K562 (cell line): ENCODE measurements around the gene PDE3A. TPM values are rescaled to one million over a fixed set of nuclear protein-coding genes. Genes with fewer than 3 reads are reported as not detected.

Experiments used
- ATAC-seq: fragments of 200-7000 bp; cut with Tn5 transposase; 3 replicates; pipeline ENCODE4 v1.9.1; 2020; ENCODE audit warnings: moderate library complexity
- BruUV-seq: library from RNA; stranded (reverse); fragments of 400-500 nt; replicated peaks from 2 replicates; lab custom pipeline; 2021; lab: Mats Ljungman, UMichigan
- CTCF ChIA-PET: fragments of 300-600 bp; formaldehyde crosslinking; extraction: SDS; loops from one replicate; lab custom pipeline; 2021; ENCODE audit warnings: low intra/inter-chr PET ratio; lab: Yijun Ruan, JAX
- POLR2A ChIA-PET: fragments of 300-600, 350-650 bp; sonication (Branson Sonifier 250); formaldehyde crosslinking; extraction: SDS; loops from one replicate; lab custom pipeline; 2021; ENCODE audit warnings: antibody characterized with exemption, inconsistent platforms; lab: Yijun Ruan, JAX
- DNase-seq, 4 experiments: peaks; one replicate each; pipeline versions ENCODE4 v3.0.0 to v3.0.0-alpha.2; 2011 to 2018; ENCODE audit warnings: low spot score in 3 of 4, mixed read lengths in 3 of 4; ENCODE audit errors: extremely low read depth in 1 of 4
- FAIRE-seq: peaks from 2 replicates; lab custom pipeline; 2011; peaks lifted over from hg19 to GRCh38; lab: Jason Lieb, UNC
- H2AFZ ChIP-seq: 2 replicates; pipeline ENCODE4 v1.6.0; 2011; ENCODE audit warnings: low read depth, low read length, control low read depth, inconsistent platforms
- H3K27ac ChIP-seq: fragments of 200-600 bp; 3 replicates; pipeline ENCODE4 v1.8.0; 2011; ENCODE audit warnings: low read depth, mild to moderate bottlenecking, control low read depth, inconsistent platforms, low read length, moderate library complexity, mixed read lengths; ENCODE audit errors: extremely low read depth
- H3K27me3 ChIP-seq, 2 experiments: fragments of 300-600 bp in 1 of 2; 2 replicates in 1 of 2; 3 replicates in 1 of 2; pipeline versions ENCODE4 v1.6.0 to v1.8.0; 2011; ENCODE audit warnings: inconsistent platforms in 2 of 2, low read length in 2 of 2, mild to moderate bottlenecking in 1 of 2, mixed read lengths in 1 of 2, moderate library complexity in 1 of 2; ENCODE audit not compliant: control insufficient read depth in 2 of 2, insufficient read depth in 2 of 2
- H3K36me3 ChIP-seq: fragments of 300-600 bp; 3 replicates; pipeline ENCODE4 v1.8.0; 2011; ENCODE audit warnings: mild to moderate bottlenecking, low read length, inconsistent platforms; ENCODE audit not compliant: control insufficient read depth, insufficient read depth
- H3K4me1 ChIP-seq, 2 experiments: fragments of 200-600 bp in 1 of 2; replicated peaks in 1 of 2; 2 replicates in 1 of 2; 3 replicates in 1 of 2; pipeline versions ENCODE4 v1.5.1 to v1.8.0; 2011; ENCODE audit warnings: inconsistent platforms in 2 of 2, low read length in 2 of 2, mild to moderate bottlenecking in 1 of 2, mixed read lengths in 1 of 2, moderate library complexity in 1 of 2; ENCODE audit not compliant: control insufficient read depth in 2 of 2, insufficient read depth in 2 of 2
- H3K4me2 ChIP-seq: 2 replicates; pipeline ENCODE4 v1.6.1; 2011; ENCODE audit warnings: low read length, control low read depth, inconsistent platforms, mixed read lengths; ENCODE audit not compliant: insufficient read depth
- H3K4me3 ChIP-seq: fragments of 200-600 bp; sonication (generic), shearing (Covaris generic); 2 replicates; pipeline ENCODE4 v1.5.1; 2016; ENCODE audit warnings: control low read depth, inconsistent platforms
- H3K79me2 ChIP-seq: fragments of 200-600 bp; 3 replicates; pipeline ENCODE4 v1.8.0; 2011; ENCODE audit warnings: low read length, inconsistent platforms; ENCODE audit not compliant: control insufficient read depth, insufficient read depth
- H3K9ac ChIP-seq, 2 experiments: 2 replicates each; pipeline versions ENCODE4 v1.6.0 to v1.6.1; 2011; ENCODE audit warnings: low read depth in 2 of 2, low read length in 2 of 2, control low read depth in 1 of 2, inconsistent platforms in 1 of 2, mild to moderate bottlenecking in 1 of 2, mixed read lengths in 1 of 2; ENCODE audit not compliant: insufficient read depth in 1 of 2
- H3K9me1 ChIP-seq: one replicate; pipeline ENCODE4 v1.6.0; 2011; ENCODE audit warnings: inconsistent platforms, mild to moderate bottlenecking, low read length, moderate library complexity; ENCODE audit not compliant: control insufficient read depth, insufficient read depth
- H3K9me3 ChIP-seq: replicated peaks from 2 replicates; pipeline ENCODE4 v1.5.1; 2011; ENCODE audit warnings: low read depth, low read length, inconsistent platforms; ENCODE audit not compliant: control insufficient read depth, insufficient read depth
- H4K20me1 ChIP-seq: replicated peaks from 2 replicates; pipeline ENCODE4 v1.6.1; 2011; ENCODE audit warnings: low read length, inconsistent platforms, mixed read lengths; ENCODE audit not compliant: control insufficient read depth, insufficient read depth
- ETV5 ChIP-seq: sonication (generic); formaldehyde crosslinking; IDR thresholded peaks from 2 replicates; pipeline ENCODE4 v1.4.0; 2020; ENCODE audit warnings: low read depth, mild to moderate bottlenecking, missing genetic modification reagents
- GATA2 ChIP-seq: sonication (generic); formaldehyde crosslinking; IDR thresholded peaks from 2 replicates; pipeline ENCODE4 v1.4.0; 2020; ENCODE audit warnings: mild to moderate bottlenecking, missing genetic modification reagents
- KDM4B ChIP-seq, 2 experiments: fragments of 450-650 bp in 1 of 2; sonication (generic) in 1 of 2; IDR thresholded peaks; 2 replicates each; pipeline ENCODE4 v1.6.1; 2016 to 2017; ENCODE audit warnings: borderline replicate concordance in 2 of 2, antibody characterized with exemption in 1 of 2, low read depth in 1 of 2, mild to moderate bottlenecking in 1 of 2
- KDM5B ChIP-seq: fragments of 200-600 bp; sonication (generic); IDR thresholded peaks from 2 replicates; pipeline ENCODE4 v1.6.1; 2012; ENCODE audit warnings: low read depth, mild to moderate bottlenecking, moderate library complexity, low read length, control low read depth, inconsistent platforms; ENCODE audit not compliant: insufficient replicate concordance
- PHF8 ChIP-seq: fragments of 200-600 bp; sonication (generic); IDR thresholded peaks from 2 replicates; pipeline ENCODE4 v1.6.1; 2012; ENCODE audit warnings: mixed run types, mild to moderate bottlenecking, inconsistent platforms, low read length, moderate library complexity, borderline replicate concordance
- PRPF4 ChIP-seq: fragments of 200-400 bp; formaldehyde crosslinking; IDR thresholded peaks from one replicate; pipeline ENCODE4 v1.6.1; 2017; ENCODE audit warnings: low read length, low read depth, mild to moderate bottlenecking; ENCODE audit not compliant: insufficient read depth, poor library complexity, severe bottlenecking
- RUNX1 ChIP-seq: sonication (generic); IDR thresholded peaks from 2 replicates; pipeline ENCODE4 v1.6.1; 2016; ENCODE audit warnings: antibody characterized with exemption, low read depth
- SIN3B ChIP-seq: fragments of 450-650 bp; IDR thresholded peaks from 2 replicates; pipeline ENCODE4 v1.6.1; 2017; ENCODE audit warnings: low read depth, mild to moderate bottlenecking, moderate library complexity
- SRSF1 ChIP-seq: fragments of 200-400 bp; formaldehyde crosslinking; IDR thresholded peaks from 2 replicates; pipeline ENCODE4 v1.6.1; 2017; ENCODE audit warnings: mild to moderate bottlenecking, low read depth, low read length, moderate library complexity
- U2AF1 ChIP-seq: fragments of 200-400 bp; formaldehyde crosslinking; optimal IDR thresholded peaks from 2 replicates; pipeline ENCODE3; 2017; ENCODE audit warnings: mild to moderate bottlenecking, low read depth, low read length, moderate library complexity
- ZNF121 ChIP-seq: sonication (generic); formaldehyde crosslinking; conservative IDR thresholded peaks from 2 replicates; pipeline ENCODE4 v1.8.0; 2022; ENCODE audit warnings: missing genetic modification reagents
- ZNF124 ChIP-seq: sonication (generic); formaldehyde crosslinking; IDR thresholded peaks from 2 replicates; pipeline ENCODE4 v1.8.1; 2022; ENCODE audit warnings: missing genetic modification reagents
- ZNF143 ChIP-seq: sonication (generic); formaldehyde crosslinking; IDR thresholded peaks from 2 replicates; pipeline ENCODE4 v1.9.0; 2022; ENCODE audit warnings: mild to moderate bottlenecking, missing genetic modification reagents
- WGBS: fragments of 100-300 bp; shearing (Covaris generic); methylation state at CpG from one replicate; pipeline ENCODE4 v1.1.6; 2016; ENCODE audit warnings: low coverage, mixed read lengths; ENCODE audit not compliant: insufficient coverage; ENCODE audit errors: missing lambda C conversion rate; 5-methylcytosine and 5-hydroxymethylcytosine counted together
- in situ Hi-C: fragments of 300-500 bp; cut with MboI; formaldehyde crosslinking; loops from 4 replicates; pipeline ENCODE4 v1.15.0; 2018; ENCODE audit warnings: inconsistent platforms, mixed read lengths
- intact Hi-C: fragments of 100-400 bp; cut with micrococcal nuclease; formaldehyde crosslinking; loops from 2 replicates; pipeline ENCODE4 v1.14.2; 2022
- polyA plus RNA-seq, 8 experiments: library from polyadenylated mRNA; depleted of rRNA in 4 of 8; stranded (reverse) in 5 of 8; unstranded in 3 of 8; fragments of >200 nt; fragmentation: Nextera tagmentation in 2 of 8; fragmentation: Illumina TruSeq in 1 of 8; extraction: Ambion mirVana in 2 of 8; extraction: Trizol in 1 of 8; gene quantifications; 2 replicates each; pipeline versions ENCODE4 v1.2.1 to v1.2.3, GENCODE V29; 2011 to 2014; ENCODE audit warnings: inconsistent platforms in 1 of 8, missing spikeins in 1 of 8
- total RNA-seq, 7 experiments: library from RNA; depleted of rRNA in 6 of 7; stranded (reverse); fragments of >200 nt in 6 of 7; fragmentation: Illumina TruSeq in 2 of 7; extraction: Trizol in 2 of 7; gene quantifications; 2 replicates each; pipeline versions ENCODE4 v1.2.1 to v1.2.3, GENCODE V29; 2011 to 2021; ENCODE audit warnings: low replicate concordance in 1 of 7
- TF ChIP-seq, protein P1 (sequence below): fragments of 450-650 bp; IDR thresholded peaks from 2 replicates; pipeline ENCODE4 v1.6.1; 2018; ENCODE audit warnings: mild to moderate bottlenecking, low read depth; ENCODE audit not compliant: partially characterized antibody
- TF ChIP-seq, protein P2 (sequence below): fragments of 250-450 bp; sonication (Bioruptor Pico); IDR thresholded peaks from 2 replicates; pipeline ENCODE4 v1.5.1; 2021; ENCODE audit warnings: mild to moderate bottlenecking
- TF ChIP-seq, protein P3 (sequence below): sonication (generic); formaldehyde crosslinking; IDR thresholded peaks from 2 replicates; pipeline ENCODE4 v1.8.1; 2023; ENCODE audit warnings: mild to moderate bottlenecking, missing genetic modification reagents

Gene PDE3A
- total and polyA plus RNA-seq, 9 of the 15 experiments (the other 6 are each of a cell fraction or from before 2014, with no cell fraction given): 0.02 TPM; not detected in 8

DNA sequence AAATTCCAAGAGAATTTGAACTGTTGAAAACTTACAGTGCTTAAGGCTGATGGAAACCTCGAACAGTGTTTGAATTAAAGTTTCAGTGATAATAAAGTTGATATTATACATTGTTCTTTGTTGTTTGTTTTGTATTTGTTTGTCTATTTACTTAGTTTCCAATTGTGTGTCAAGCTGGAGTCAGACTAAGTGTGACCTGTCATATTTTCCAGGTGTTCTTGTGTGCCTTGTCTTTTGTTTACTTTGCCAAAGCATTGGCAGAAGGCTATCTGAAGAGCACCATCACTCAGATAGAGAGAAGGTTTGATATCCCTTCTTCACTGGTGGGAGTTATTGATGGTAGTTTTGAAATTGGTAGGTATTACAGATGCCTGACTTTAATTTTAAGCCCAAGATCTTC is 332.8 kb downstream of the PDE3A start:
- Histone ChIP-seq H3K4me1 (no peaks in the 10 kb centered on the region), H3K9me3 (no peaks in the 10 kb centered on the region), H3K9me1 (no peaks in the 10 kb centered on the region), H3K36me3 (no peaks in the 10 kb centered on the region), H3K4me3 (no peak overlapping the region), H3K79me2 (no peaks in the 10 kb centered on the region), H2AFZ (no peak overlapping the region), H3K27me3 (no peaks in the 10 kb centered on the region), H4K20me1 (no peaks in the 10 kb centered on the region), H3K4me2 (no peak overlapping the region), H3K27ac (no peak overlapping the region), H3K9ac (no peak overlapping the region)
- FAIRE-seq: no peak
- ChIA-PET POLR2A (no interaction called here), CTCF (no interaction called here)
- no peak for DNase-seq
- in situ Hi-C loops: no loop called here
- no peak for ATAC-seq
- intact Hi-C loops: no loop called here
- no TSS peak for BruUV-seq
- WGBS: 0% methylated on average over 1 of the region's 1 CpG
- no peak for TF ChIP-seq RUNX1
- no peak for TF ChIP-seq GATA2 (CRISPR knock-in tag)
- TF ChIP-seq U2AF1: no peak
- TF ChIP-seq, protein P1, sequence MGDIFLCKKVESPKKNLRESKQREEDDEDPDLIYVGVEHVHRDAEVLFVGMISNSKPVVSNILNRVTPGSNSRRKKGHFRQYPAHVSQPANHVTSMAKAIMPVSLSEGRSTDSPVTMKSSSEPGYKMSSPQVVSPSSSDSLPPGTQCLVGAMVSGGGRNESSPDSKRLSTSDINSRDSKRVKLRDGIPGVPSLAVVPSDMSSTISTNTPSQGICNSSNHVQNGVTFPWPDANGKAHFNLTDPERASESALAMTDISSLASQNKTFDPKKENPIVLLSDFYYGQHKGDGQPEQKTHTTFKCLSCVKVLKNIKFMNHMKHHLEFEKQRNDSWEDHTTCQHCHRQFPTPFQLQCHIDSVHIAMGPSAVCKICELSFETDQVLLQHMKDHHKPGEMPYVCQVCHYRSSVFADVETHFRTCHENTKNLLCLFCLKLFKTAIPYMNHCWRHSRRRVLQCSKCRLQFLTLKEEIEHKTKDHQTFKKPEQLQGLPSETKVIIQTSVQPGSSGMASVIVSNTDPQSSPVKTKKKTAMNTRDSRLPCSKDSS: no peak
- TF ChIP-seq, protein P2, sequence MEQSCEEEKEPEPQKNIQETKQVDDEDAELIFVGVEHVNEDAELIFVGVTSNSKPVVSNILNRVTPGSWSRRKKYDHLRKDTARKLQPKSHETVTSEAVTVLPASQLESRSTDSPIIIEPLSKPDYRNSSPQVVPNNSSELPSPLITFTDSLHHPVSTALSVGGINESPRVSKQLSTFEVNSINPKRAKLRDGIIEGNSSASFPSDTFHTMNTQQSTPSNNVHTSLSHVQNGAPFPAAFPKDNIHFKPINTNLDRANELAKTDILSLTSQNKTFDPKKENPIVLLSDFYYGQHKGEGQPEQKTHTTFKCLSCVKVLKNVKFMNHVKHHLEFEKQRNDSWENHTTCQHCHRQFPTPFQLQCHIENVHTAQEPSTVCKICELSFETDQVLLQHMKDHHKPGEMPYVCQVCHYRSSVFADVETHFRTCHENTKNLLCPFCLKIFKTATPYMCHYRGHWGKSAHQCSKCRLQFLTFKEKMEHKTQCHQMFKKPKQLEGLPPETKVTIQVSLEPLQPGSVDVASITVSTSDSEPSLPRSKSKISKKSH (CRISPR knock-in tag): no peak
- no peak for TF ChIP-seq SIN3B
- no peak for TF ChIP-seq ETV5
- TF ChIP-seq ZNF124 (CRISPR knock-in tag): no peak
- TF ChIP-seq KDM5B: no peak
- TF ChIP-seq SRSF1: no peak
- TF ChIP-seq KDM4B (IDR thresholded peaks at IDR 0.05; ENCODE audit: borderline replicate concordance in 2 of 2, low read depth in 1 of 2): no peak
- TF ChIP-seq PRPF4: no peak
- TF ChIP-seq, protein P3, sequence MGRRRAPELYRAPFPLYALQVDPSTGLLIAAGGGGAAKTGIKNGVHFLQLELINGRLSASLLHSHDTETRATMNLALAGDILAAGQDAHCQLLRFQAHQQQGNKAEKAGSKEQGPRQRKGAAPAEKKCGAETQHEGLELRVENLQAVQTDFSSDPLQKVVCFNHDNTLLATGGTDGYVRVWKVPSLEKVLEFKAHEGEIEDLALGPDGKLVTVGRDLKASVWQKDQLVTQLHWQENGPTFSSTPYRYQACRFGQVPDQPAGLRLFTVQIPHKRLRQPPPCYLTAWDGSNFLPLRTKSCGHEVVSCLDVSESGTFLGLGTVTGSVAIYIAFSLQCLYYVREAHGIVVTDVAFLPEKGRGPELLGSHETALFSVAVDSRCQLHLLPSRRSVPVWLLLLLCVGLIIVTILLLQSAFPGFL (CRISPR knock-in tag): no peak
- TF ChIP-seq PHF8: no peak
- no peak for TF ChIP-seq ZNF143
- TF ChIP-seq ZNF121: no peak
